GM12892 (cell line): ENCODE measurements around the gene TM7SF3.
"Not testable (repeated sequence)": the region's sequence is repeated elsewhere in the genome, so short reads cannot be mapped to it uniquely, and the experiment has no call there.

Source experiments
- DNase-seq: peaks from one replicate; pipeline ENCODE4 v3.0.0; 2011; ENCODE audit not compliant: insufficient read length
- FAIRE-seq: peaks from 2 replicates; lab custom pipeline; 2011; peaks lifted over from hg19 to GRCh38; lab: Jason Lieb, UNC
- POLR2A ChIP-seq: IDR thresholded peaks from 2 replicates; pipeline ENCODE4 v1.6.1; 2011; ENCODE audit warnings: low read depth, low read length, control low read depth
- POLR2AphosphoS5 ChIP-seq: IDR thresholded peaks from 2 replicates; pipeline ENCODE4 v1.6.1; 2011; ENCODE audit warnings: low read depth, low read length, control low read depth
- TAF1 ChIP-seq: IDR thresholded peaks from 2 replicates; pipeline ENCODE4 v1.6.1; 2011; ENCODE audit warnings: low read depth, mild to moderate bottlenecking, control low read depth, low read length, borderline replicate concordance

The TM7SF3 gene

GRCh38 chr12:27034607-27035293 lies 20.6 kb upstream of the TM7SF3 start:
- FAIRE-seq (no peak), DNase-seq (no peak)
- no peak for TF ChIP-seq TAF1
- TF ChIP-seq POLR2AphosphoS5 = no peak

- FAIRE-seq (no peak), DNase-seq (no peak)
- no peak for TF ChIP-seq POLR2A
- TF ChIP-seq POLR2AphosphoS5 = no peak
- TF ChIP-seq TAF1 = no peak
Observed at GRCh38 chr12:27032679-27033078, 18.5 kb upstream of the TM7SF3 start.

DNA sequence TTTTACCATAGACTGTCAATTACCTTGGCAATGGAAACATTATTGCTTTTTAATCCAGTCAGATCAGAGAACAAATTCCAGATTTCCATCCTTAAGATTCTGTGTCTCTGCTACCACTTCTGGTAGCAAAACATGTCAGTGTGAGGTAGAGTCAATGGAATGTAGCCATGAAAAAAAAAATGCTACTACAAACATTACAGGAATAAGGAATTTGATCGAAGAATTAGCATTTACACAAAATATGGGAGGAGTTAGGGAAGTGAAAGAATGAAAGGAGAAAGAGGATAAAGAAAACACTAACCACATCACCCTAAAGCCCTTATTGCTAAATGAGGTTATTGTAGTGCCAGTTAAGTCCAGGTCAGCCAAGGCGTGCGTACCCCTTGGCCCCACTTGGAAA lies 17.3 kb upstream of the TM7SF3 start:
- TF ChIP-seq TAF1 (no peak), POLR2A (no peak), POLR2AphosphoS5 (no peak)
- FAIRE-seq (no peak), DNase-seq (no peak)

DNA sequence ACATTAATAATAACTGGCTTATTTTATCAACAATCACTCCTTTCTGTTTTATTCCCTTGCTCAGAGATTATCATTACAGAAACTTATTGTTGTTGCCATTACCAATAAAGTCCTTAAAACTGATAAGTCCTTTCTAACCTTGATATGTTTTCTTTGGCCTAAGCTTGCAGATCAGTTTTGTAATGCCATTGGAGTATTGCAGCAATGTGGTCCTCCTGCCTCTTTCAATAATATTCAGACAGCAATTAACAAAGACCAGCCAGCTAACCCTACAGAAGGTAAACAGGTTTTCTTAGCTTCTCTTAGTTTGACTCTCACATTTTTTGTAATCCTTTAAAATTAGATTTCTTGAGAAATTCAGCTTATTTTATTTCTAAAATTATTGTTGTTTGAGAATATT lies 12.1 kb upstream of the TM7SF3 start:
- TF ChIP-seq POLR2AphosphoS5 (no peak), TAF1 (no peak), POLR2A (no peak)
- no peak for FAIRE-seq
- DNase-seq = no peak

- DNase-seq (no peak), FAIRE-seq (no peak)
- TF ChIP-seq POLR2AphosphoS5 (no peak), POLR2A (no peak), TAF1 (no peak)
Observed at GRCh38 chr12:27025116-27025515, 10.9 kb upstream of the TM7SF3 start.

GRCh38 chr12:27024291-27024690 lies 10.1 kb upstream of the TM7SF3 start:
- DNase-seq (no peak), FAIRE-seq (no peak)
- no peak for TF ChIP-seq TAF1
- TF ChIP-seq POLR2AphosphoS5 = no peak
- TF ChIP-seq POLR2A = no peak

DNA sequence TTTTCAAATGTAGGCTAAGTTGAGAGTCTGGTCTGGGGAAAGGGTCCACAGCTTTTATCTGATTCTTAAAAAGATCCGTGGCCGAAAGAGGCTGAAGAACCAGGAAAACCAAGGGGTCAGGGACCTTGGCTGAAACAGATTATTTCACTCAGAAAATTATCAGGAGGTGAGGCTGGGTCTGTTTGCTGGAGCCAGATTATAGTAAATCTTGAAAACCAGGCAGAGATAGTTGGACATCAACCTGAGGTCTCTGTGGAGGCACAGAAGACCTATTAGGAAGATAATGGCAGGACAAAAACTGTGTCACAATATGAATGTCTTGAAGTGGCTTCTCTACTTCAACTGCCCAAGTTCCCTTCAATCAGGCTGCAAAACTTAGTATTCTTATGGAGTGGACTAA lies 6.6 kb upstream of the TM7SF3 start:
- no peak for FAIRE-seq
- no peak for DNase-seq
- no peak for TF ChIP-seq POLR2AphosphoS5
- TF ChIP-seq TAF1 = no peak
- no peak for TF ChIP-seq POLR2A

DNA sequence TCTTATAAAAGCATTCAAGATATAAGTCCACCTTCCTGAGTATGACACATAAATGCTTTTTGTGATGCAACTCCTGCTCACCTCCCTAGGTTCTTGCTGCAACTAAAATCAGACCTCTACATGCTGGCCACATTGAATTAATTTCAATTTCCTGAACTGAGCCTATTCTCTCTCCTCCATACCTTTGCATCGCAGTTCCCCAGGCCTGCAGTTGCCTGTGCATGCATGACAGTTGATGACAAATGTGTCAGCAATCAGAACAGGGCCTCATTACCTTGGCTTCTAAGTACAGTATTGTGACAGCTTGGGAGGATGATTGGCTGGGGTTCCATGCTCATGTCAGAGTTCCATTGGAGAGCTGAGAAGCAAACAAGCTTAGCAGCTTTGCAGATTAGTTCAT lies 3.9 kb upstream of the TM7SF3 start:
- FAIRE-seq (no peak), DNase-seq (no peak)
- no peak for TF ChIP-seq POLR2A
- TF ChIP-seq TAF1 = no peak
- TF ChIP-seq POLR2AphosphoS5 = no peak

- DNase-seq, FAIRE-seq: not testable (repeated sequence)
Observed at GRCh38 chr12:27017163-27017823, 3.1 kb upstream of the TM7SF3 start.

DNA sequence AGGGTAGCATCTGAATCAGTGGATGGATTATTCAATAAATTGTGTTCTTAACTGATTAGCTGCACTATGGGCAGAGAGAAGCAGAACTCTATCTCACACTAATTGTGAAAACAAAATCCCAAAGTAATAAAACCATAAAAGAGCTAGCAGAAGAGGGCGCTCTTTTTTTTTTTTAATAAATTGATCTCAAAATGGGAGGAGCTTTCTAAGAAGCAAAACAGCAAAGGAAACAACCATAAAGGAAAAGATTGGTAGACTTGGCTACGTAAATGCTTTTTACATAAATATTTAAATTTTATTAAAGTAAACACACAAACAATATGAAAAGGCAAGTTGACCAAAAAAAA lies 1.5 kb upstream of the TM7SF3 start:
- DNase-seq = no peak
- no peak for FAIRE-seq
- TF ChIP-seq POLR2AphosphoS5 = no peak
- no peak for TF ChIP-seq TAF1
- no peak for TF ChIP-seq POLR2A

- TF ChIP-seq POLR2AphosphoS5 (no peak), POLR2A (no peak), TAF1 (no peak)
- no peak for DNase-seq
- no peak for FAIRE-seq
Observed at GRCh38 chr12:27014859-27015729, 910 bp upstream of the TM7SF3 start.

DNA sequence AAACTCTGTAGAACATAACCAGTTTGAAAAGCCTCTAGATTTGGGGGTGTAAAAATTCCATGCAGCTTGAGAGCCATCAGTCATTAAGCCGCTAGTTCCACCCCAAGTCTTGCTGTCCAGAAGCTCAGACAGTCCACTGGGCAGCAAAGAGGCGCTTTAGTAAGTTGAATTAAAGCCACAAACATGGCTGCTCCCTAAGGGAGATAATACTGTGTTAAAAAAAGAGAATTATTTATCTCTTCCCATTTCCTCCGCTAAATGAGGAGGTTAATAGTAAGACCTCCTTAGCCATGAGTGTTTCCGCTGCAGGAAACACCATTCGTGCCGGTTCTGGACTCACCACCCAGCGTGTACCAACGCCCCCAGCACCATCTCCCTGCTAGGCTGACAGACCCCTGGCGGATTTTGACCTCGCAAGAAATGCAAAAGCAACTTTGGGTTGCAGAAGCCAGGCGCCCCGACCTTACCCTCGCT lies 536 bp downstream of the TM7SF3 start:
- DNase-seq (no peak), FAIRE-seq (peak; percentile 38)
- TF ChIP-seq POLR2AphosphoS5 = no peak
- no peak for TF ChIP-seq POLR2A
- TF ChIP-seq TAF1 = no peak
